Bronchial epithelial cell (primary cell): ENCODE measurements around the gene C16orf74. TPM values are rescaled to one million over a fixed set of nuclear protein-coding genes. Genes with fewer than 3 reads are reported as not detected.

Experiments used
- DNase-seq: peaks from one replicate; pipeline ENCODE4 v3.0.0-alpha.2; 2010; ENCODE audit warnings: low read depth
- FAIRE-seq: peaks from 2 replicates; lab custom pipeline; 2011; peaks lifted over from hg19 to GRCh38; lab: Jason Lieb, UNC
- H3K27me3 ChIP-seq: 2 replicates; pipeline ENCODE4 v1.5.1; 2011; ENCODE audit warnings: low read length; ENCODE audit not compliant: control insufficient read depth, insufficient read depth
- H3K36me3 ChIP-seq: 2 replicates; pipeline ENCODE4 v1.5.1; 2011; ENCODE audit warnings: low read length; ENCODE audit not compliant: control insufficient read depth, insufficient read depth
- H3K4me3 ChIP-seq: 2 replicates; pipeline ENCODE4 v1.5.1; 2011; ENCODE audit warnings: mild to moderate bottlenecking, low read depth, low read length, control low read depth
- CTCF ChIP-seq: IDR thresholded peaks from 2 replicates; pipeline ENCODE4 v1.5.1; 2011; ENCODE audit warnings: mild to moderate bottlenecking, moderate library complexity, low read length, control low read depth, inconsistent platforms; ENCODE audit not compliant: insufficient read depth, severe bottlenecking
- total RNA-seq: library from RNA; depleted of rRNA; stranded (reverse); fragments of >200 nt; gene quantifications from 2 replicates; pipeline ENCODE4 v1.2.1, GENCODE V29; 2014

The C16orf74 gene
- total RNA-seq, 1 donor from 2014 or later, result 167 TPM

- no peak for FAIRE-seq
- H3K4me3 ChIP-seq, result no peak overlapping the region
- H3K27me3 ChIP-seq, result no peaks in the 10 kb centered on the region
- TF ChIP-seq CTCF, result peak; percentile 25
- DNase-seq, result no peak
- peaks cover 41% of the 10 kb centered on the region for H3K36me3 ChIP-seq
These were observed 22.0 kb downstream of the C16orf74 start for GRCh38 chr16:85728879-85729278.

GRCh38 chr16:85724936-85725335 lies 26.0 kb downstream of the C16orf74 start:
- FAIRE-seq (no peak), DNase-seq (no peak)
- H3K27me3 ChIP-seq, result no peaks in the 10 kb centered on the region
- no peak overlapping the region for H3K4me3 ChIP-seq
- peaks cover 32% of the 10 kb centered on the region for H3K36me3 ChIP-seq
- no peak for TF ChIP-seq CTCF

GRCh38 chr16:85724126-85724879 lies 26.6 kb downstream of the C16orf74 start:
- Histone ChIP-seq H3K27me3 (no peaks in the 10 kb centered on the region), H3K36me3 (peaks cover 30% of the 10 kb centered on the region), H3K4me3 (no peak overlapping the region)
- TF ChIP-seq CTCF, result no peak
- DNase-seq, result no peak
- FAIRE-seq, result peak; percentile 43

- no peak overlapping the region for H3K4me3 ChIP-seq
- DNase-seq, result no peak
- peaks cover 28% of the 10 kb centered on the region for H3K36me3 ChIP-seq
- TF ChIP-seq CTCF, result no peak
- no peaks in the 10 kb centered on the region for H3K27me3 ChIP-seq
- no peak for FAIRE-seq
These were observed 28.6 kb downstream of the C16orf74 start for GRCh38 chr16:85722128-85722893.

GRCh38 chr16:85720302-85720637 lies 30.6 kb downstream of the C16orf74 start:
- FAIRE-seq (no peak), DNase-seq (peak; percentile 69)
- TF ChIP-seq CTCF, result no peak
- no peak overlapping the region for H3K4me3 ChIP-seq
- H3K36me3 ChIP-seq, result peaks cover 12% of the 10 kb centered on the region
- no peaks in the 10 kb centered on the region for H3K27me3 ChIP-seq
